ENCODE results near the gene TFAP2D. TPM values are rescaled to one million over a fixed set of nuclear protein-coding genes. Genes with fewer than 3 reads are reported as not detected.

The TFAP2D gene
- total RNA-seq, 1 experiment from 2014 or later = 0.46 TPM

DNA sequence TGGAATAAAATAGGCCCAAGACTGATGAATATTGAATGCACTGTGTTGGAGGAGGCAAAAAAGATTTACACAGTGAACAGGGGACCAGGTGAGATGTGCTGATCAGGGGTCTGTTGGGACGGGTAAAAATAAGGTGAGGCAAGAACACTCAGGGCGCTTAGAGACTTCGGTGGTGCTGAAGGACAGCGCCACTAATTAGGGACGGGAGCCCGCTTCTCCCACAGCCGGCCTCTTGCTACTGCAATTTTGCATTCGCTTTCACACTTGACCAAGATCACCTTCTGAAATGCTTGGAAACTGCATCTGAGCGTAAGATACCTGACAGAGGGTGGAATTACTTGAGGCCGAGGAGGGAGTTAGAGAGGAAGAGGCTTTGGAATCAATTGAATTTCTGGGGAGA is 7.3 kb downstream of the TFAP2D start:
- DNase-seq (ENCODE audit: low spot score) = no peak

DNA sequence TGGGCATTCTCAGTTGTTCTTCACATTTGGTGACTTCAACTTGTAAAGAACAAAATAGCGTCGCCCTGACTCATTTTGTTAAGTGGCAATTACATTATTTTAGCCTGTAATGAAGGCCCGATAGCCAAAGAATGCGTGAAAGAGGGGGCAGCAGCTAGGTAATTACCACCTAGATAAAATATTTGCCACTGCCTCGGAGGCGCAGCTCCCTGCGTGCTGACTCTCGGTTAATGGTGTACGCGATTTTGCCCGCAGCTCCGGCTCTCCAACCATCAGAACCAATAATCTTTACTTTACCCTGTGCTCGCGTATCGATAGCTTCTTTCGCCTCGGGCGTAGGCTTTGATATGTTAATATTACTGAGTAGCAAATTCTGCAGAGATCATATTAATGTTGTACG is 8.7 kb downstream of the TFAP2D start:
- no peak for DNase-seq (ENCODE audit: low spot score)

DNA sequence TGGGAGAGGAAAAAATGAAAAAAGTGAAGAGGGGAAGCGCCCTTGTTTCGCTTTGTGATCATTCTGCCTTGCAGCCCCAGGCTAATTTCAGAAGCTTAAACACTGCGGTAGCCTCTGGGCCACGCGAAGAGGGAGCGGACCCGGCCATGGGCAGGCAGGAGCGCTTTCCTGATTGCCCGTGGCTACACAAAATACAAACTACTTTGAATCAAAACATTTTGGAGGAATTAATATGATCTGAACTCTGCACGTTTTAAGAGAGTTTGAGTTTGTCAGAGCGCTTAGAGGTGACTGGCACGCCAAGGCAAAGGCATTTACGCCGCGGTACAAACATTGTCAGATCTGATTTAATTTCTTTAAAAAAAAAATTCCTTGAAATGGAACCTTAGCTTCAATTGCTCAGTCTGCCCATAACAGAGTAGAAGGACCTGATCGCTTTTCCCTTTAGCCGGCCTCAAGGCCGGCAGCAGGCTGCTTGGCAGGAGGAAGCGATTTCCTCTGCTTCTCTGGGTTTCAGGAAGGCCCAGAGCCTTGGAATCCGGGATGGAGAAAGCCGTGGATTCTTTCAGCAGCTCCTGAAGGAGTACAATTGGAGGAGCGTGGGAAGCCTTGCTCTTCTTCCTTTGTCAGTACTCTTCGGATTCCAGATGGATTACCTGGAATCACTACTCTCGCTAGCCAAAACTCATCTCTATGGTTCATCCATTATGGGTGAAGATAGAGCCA is 9.7 kb downstream of the TFAP2D start:
- DNase-seq (ENCODE audit: low spot score) = no peak

DNA sequence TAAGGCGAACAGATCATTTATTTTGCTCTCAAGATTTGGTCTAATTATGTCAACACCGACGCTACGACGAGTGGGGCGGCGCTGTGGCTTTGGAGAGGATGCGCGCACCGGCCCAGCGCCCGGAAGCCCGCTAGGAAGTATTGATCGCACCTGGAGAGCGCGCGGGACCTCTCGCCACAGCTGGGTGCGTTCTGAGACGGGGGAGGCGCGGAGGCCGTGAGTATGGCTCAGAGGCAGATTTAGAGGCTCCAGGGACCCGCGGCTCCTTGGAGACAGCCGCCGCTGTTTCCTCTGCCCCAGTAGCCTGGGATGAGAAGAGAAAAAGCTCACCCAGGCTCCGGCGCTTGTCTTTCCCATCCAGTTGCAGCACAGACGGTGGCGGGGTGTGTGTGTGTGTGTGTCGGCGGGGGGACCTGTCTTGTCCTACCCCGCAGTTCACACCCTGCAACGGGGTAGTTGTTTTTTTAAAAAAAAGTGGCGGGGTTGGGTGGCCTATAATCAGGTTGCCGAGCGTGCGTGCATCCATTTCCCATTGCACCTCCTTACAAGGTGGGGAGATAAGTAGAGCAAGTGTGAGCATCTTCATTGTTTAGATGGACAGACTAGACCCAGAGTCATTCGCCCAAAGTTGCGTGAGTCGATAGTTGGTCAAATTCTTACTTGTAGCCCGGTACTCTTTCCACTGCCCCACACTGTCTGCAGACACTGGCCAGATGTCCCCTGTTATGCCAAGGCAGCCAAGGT is 11.2 kb downstream of the TFAP2D start:
- no peak for DNase-seq (ENCODE audit: low spot score)

DNA sequence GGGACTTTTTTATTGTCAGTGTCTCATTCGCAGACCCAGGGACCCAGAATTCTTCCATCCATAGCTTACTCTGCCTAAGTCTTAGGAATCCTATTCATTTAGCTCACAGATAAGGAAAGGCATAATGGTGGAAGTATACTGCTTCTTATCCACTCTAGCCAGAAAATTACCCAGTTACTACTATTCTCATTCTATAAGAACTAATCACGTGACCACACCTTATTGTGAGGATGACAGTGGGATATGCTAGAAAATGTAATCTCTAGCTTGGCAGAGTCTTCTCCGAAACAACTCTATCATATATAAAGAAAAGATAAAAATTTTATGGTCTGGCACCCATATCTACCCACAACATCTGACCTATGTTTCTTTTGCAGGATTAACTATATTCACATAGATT is 21.2 kb downstream of the TFAP2D start:
- DNase-seq (ENCODE audit: low spot score) = no peak

DNA sequence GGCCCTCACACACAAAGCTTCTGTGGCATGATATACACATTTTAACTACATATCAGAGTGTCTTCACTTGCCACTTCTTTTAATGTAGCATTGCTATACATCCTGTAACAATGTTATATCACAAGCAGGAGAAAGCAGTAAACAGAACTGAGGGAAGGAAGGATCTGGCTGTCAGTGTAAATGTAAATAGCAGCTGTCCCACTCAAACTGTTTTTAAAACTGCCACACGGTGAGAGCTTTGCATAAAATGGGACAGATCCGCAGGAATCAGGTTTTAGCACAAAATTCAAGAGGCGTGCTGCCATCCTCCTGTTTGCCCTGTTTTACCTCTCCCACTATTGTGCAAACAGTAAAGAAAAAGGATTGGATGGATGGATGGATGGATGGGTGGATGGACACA is 28.8 kb downstream of the TFAP2D start:
- DNase-seq (ENCODE audit: low spot score) = no peak

DNA sequence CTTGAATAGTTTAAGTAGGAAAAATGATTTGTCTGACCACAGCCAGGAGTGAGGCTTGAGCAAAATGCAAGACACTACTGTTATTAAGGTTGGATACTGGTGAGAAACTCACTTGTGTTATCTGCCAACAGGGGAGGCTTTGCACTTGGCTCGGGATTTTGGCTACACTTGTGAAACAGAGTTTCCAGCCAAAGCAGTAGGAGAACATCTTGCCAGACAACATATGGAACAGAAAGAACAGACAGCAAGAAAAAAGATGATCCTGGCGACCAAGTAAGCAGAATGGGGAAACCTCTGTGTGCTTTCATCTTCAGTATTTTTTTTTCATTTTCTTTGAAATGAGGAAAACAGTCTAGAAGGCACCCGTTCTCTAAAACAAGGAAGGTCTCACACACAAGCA is 31.6 kb downstream of the TFAP2D start:
- DNase-seq (ENCODE audit: low spot score) = no peak

DNA sequence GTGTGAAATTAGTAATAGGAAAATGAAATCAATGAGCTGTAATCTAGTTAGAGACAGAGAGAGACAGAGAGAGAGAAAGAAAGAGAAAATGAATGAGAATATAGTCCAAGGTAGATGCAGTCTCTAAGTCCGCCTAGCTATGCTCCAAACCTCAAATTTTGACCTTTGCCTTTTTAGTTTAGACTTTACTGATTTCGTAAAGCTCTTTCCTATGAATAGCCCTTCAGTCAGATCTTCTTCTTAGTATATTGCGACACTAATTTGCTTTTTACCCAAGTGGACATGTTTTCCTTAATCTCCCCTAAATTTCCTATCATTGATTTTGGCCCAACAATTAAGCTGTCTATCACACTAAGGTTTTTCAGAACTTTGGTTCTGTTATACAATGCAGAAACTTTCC is 49.5 kb downstream of the TFAP2D start:
- no peak for DNase-seq (ENCODE audit: low spot score)

DNA sequence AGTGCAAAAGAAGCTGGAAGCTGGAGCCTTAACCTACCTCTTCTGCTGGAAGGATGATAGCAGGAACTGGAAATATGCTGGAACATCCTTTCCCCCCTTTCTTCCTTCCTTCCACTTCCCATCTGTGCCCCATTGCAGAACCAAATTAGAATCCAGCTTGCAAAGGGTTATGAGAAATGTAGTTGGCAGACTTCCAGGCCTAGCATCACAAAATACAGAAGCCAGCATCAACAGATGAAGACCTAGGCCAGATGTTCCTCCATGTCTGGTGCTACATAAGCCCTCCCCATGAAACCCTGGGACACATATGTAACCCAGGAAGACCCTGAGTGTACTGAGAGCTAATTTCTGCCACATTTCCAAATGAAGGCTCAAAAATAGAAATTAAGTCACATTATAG is 65.4 kb downstream of the TFAP2D start:
- no peak for DNase-seq (ENCODE audit: low spot score)

DNA sequence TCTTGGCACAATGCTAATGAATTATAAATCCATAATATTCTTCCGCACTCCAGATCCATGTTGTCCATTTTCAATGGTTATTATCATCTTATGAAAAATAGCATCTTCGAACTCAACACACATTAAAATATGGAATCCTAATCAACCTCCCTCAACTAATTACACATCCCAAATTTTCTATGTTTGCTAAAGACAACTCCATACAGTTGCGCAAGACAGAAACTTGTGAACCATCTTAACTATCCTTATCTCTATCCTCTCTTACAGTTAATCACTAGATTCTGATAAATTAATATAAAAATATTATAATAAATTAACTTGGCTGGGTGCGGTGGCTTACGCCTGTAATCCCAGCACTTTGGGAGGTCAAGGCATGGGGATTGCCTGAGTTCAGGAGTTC is 67.1 kb downstream of the TFAP2D start:
- DNase-seq (ENCODE audit: low spot score) = no peak

DNA sequence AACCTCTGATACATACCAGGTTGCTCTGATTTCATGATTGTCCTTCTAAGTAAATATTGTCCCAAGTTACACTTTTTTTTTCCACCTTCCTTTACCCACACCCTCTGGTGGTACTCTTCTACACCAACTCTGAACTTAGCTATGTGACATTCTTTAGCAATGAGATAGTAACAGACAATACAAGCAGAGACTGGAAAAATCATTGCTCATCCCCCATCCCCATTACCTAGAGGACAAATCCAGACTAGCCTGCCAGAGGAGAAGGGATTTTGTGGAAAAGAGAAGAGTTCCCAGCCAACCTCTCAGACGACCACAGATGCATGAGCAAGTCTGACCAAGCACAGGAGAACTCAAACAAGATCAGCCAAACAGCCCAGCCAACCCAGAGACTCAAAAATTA is 72.6 kb downstream of the TFAP2D start:
- DNase-seq (ENCODE audit: low spot score) = no peak

DNA sequence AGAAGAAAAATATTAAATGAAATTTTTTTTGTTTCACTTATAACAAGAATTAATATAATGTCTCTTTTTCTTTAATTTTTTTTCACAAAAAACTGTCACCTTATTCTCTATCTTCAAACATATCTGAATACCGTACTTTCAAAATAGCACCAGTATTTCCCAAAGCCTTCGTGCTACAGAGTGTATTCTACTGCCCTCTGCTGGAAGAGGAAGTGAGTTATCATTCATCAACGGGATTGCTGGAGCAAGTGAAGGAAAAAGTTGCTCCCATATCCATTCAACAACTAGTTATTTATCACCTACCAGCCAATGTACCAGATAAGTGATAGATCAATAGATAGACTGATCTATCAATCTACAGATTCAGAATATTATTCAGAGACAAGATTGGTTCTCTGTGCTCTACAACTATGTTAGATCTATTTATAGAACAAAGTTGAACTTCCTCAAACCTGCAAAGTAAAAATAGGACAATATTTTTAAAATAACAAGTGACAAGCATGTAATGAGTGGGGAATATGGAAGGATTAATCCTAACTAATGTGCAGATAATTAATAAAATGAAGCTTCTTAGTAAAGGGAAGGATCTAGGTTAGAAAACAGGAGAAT is 78.7 kb downstream of the TFAP2D start:
- DNase-seq (ENCODE audit: low spot score) = peak; percentile 64

DNA sequence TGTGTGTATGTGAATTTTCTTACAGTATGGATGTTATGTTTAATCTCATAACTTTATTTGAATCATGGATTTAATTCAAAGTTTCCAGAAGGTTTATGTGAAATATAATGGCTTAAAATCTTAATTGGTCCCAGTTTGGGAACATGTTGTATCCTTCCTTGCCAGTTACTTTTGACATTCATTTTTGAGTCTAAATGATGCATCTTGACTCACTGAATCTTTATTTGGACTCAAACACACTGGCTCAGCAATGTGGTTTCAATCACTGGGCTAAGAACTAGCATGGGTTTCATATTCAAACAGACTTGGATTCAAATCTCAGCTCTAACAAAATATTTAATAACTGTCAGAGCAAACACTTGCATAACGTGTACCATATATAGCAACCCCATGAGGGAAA is 79.4 kb downstream of the TFAP2D start:
- DNase-seq (ENCODE audit: low spot score) = no peak

DNA sequence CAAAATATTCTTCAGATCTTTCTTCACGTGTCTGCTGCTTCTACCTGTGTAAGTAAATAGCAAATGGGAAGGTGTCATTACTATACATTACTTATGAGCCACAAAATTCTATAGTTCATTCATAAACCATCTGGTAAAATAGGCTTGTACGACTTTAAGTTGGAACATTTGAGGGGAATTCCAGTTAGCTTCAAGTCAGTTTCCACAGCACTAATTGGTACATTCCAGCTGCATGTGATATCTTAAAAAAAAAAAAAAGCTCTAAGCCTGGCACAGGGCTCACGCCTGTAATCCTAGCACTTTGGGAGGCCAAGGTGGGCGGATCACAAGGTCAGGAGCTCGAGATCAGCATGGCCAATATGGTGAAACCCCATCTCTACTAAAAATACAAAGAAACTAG is 82.2 kb downstream of the TFAP2D start:
- no peak for DNase-seq (ENCODE audit: low spot score)

DNA sequence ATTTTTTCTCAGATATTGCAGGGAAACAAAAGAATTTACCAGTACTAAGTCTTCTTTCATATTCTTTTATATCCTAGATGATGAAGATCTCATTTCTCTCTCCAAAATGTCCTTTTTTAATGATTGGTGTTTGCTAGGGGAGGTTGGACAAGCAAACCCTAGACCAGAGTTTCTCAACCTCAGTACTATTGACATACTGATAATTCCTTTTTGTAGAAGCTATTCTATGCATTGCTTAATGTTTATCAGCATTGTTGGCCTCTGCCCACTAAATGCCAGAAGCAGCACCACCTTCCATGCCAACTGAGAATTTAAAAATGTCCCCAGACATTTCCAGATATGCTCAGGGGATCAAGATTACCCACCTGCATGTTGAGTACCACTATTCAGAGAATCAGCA is 91.0 kb downstream of the TFAP2D start:
- DNase-seq (ENCODE audit: low spot score) = no peak

DNA sequence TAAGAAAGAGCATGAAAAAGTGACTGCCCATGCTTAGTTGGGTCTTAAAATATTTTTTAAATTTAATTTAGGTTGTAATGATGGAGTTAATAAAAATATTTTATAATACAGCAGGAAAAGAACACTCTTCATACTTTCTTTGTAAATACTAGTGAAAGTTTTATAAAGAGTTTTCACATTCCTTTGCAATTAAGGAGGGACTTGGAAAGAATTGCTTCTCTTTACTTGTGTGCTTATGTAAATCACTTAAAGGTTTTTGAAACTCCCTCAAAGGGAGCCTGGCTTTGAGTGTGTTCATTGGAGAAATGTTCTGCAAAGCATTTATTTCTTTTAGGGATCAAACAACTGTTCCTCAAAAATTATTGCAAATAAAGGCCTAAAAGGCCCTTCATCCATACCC is 93.7 kb downstream of the TFAP2D start:
- DNase-seq (ENCODE audit: low spot score) = no peak

DNA sequence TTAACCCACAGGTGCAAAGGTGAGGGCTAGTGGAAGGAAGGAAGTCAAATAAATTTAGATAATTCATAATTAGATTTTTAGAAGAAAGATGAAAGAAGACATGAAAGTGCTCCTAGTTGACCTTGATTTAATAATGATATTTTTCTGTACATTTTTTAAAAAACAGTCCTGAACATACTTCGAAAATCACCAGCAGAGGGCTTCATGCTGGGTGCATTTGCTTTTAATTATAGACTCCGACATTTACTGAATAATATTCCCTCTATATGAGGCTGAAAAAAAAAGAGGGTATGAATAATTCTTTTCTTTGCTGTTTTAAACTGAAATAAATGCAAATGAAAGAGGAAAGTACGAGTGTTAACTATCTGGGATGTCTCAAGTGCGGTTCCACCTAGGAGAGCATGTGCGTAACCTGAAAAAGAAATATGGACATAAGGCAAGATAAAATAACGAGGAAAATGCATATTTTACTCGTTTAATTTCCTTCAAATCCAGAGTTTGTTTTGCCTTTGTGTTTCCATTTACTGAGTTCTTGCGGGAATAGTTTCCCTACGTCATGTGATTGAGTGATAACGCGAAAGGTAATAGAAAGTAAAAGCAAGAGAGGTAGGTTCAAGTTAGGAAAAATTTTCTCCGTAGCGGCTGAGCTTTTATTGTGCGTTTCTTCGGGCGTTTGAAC is 102.2 kb downstream of the TFAP2D start:
- no peak for DNase-seq (ENCODE audit: low spot score)

DNA sequence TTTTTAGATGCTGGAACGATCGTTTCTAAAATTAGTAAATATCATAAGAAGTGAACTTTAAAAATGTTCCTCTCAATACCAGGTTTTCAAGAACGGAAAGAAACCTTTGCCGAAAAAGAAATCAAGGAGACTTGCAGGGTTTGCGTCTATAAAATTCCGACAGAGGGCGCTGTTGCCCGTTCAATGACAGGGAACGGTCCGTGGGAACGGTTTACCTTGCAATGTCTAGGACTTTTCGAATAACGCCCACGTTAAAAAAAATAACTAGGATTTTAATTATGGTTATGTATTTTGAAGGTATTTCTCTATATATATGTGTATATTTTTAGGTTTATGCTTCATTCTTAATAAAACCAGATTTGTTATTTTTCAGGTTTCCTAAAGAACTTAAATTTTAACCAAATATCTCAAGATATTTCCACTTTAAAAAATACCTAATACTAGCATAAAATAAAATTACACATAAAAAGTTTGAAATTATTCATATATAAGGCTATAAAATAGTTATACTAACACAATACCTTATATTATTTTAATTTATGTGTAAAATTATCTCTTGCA is 102.9 kb downstream of the TFAP2D start:
- DNase-seq (ENCODE audit: low spot score) = peak; percentile 73

DNA sequence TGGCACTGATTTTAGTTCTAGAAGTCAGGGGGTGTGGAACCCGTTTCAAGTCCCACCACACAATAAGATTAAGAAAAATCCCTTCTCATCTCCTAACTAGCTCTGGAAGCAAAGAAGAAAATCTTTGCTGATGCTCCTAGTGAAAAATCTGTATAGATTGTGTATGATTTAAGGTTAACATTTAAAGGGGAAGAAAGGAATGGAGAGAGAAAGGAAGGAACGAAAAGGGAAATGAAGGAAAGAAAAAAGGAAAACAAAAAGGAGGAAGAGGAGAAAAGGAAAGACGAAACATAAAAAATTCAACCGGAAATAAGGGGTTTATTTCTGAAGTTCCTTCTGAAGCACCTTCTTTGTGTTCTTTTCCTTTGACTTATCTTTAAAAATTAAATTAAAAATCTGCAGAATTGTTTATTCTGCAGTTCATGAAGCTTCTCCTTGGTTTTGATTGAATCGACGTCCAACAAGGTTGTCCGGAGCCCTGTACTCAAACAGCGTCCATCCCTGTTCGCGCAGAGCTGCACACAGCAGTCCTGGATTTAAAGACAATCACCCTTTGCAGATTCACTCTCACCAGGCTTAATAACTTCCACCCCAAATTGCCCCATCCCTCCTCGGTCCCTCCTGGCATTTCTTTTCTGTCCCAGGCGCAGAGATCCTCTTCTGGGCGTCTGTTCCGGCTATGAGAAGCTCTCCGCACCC is 103.8 kb downstream of the TFAP2D start:
- no peak for DNase-seq (ENCODE audit: low spot score)

DNA sequence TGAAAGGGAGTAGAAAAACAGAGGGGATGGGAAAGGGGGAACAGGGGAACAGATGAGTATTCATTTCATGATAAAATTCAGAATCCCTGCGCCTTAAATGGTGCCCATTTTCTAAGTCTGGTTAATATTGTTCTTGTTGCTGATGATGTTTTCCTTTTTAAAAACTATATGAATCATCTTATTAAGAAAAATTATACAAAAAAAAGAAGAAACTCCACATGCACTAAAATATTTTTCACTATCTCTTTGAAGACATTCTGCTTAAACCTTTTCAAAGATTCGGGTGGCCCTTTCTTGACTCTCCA is 104.3 kb downstream of the TFAP2D start:
- no peak for DNase-seq (ENCODE audit: low spot score)

DNA sequence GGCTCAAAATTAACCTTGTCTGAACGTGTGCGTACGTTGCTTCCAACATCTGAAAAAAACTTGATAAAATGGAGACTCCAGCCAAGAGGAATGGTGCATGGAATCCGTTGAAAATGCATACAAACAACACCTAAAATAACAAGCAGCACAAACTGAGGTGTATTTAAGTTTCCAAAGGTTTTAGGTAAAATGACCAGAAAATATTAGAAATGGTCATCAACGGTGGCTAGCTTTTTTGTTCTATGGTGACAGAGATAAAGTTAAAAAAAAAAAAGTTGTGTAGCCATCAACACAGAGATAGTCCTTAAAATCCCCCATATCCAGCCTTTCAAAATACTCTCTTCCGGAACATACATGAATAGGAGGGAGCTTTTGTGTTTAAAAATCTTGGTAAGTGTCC is 104.7 kb downstream of the TFAP2D start:
- no peak for DNase-seq (ENCODE audit: low spot score)

DNA sequence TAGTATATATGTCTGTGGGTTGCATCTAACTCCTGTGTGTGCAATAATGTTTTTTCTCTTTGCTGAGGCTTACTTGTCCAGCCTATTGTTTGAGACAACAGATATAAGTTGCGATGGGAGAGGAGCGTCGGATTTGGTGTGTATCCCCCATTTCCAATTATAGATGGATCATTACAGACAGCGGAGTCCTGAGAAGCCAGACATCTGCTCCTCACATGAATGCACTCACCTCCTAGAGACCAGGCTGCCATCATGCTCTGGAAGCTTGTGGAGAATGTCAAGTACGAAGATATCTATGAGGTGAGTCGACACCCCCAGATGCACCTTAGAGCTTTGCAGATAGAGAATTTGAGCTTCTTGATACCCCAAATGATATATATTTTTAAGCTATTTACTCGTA is 105.3 kb downstream of the TFAP2D start, which contains the start of gene TFAP2B:
Gene TFAP2B (plus strand): TSS at position 199 of the 400 bp plus-strand sequence. CDS start 21 bp downstream, at position 220.
- DNase-seq (ENCODE audit: low spot score) = no peak

Data from H4 (cell line).